22Rv1 (cell line): ENCODE measurements around the gene TOR1B.
"Not testable (repeated sequence)": the region's sequence is repeated elsewhere in the genome, so short reads cannot be mapped to it uniquely, and the experiment has no call there.

Experiments
- H3K27ac ChIP-seq: fragments of 450-650 bp; 2 replicates; pipeline ENCODE4 v1.5.1; 2017
- ZFX ChIP-seq: fragments of 450-650 bp; IDR thresholded peaks from 2 replicates; pipeline ENCODE4 v1.6.1; 2017; ENCODE audit warnings: antibody characterized with exemption, borderline replicate concordance
- TF ChIP-seq, protein P1 (sequence below): fragments of 450-650 bp; IDR thresholded peaks from 2 replicates; pipeline ENCODE4 v1.5.1; 2017; ENCODE audit warnings: mild to moderate bottlenecking

Gene TOR1B

DNA sequence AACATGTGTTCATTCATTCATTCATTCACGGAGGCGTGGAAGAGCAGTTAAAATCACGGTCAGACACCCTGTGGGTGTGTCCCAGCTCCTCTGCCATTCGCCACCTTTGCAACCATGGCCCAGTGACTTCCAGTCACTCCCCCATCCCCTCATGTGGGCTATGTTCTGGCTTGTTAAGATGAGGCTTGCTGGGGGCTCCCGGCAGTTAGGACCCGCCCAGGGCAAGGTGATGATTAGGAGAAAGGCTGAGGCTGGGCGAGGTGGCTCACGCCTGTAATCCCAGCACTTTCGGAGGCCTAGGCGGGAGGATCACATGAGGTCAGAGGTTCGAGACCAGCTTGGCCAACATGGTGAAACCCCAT, 25.2 kb upstream of the TOR1B start:
- no peak overlapping the region for H3K27ac ChIP-seq
- TF ChIP-seq ZFX = no peak
- TF ChIP-seq, protein P1, sequence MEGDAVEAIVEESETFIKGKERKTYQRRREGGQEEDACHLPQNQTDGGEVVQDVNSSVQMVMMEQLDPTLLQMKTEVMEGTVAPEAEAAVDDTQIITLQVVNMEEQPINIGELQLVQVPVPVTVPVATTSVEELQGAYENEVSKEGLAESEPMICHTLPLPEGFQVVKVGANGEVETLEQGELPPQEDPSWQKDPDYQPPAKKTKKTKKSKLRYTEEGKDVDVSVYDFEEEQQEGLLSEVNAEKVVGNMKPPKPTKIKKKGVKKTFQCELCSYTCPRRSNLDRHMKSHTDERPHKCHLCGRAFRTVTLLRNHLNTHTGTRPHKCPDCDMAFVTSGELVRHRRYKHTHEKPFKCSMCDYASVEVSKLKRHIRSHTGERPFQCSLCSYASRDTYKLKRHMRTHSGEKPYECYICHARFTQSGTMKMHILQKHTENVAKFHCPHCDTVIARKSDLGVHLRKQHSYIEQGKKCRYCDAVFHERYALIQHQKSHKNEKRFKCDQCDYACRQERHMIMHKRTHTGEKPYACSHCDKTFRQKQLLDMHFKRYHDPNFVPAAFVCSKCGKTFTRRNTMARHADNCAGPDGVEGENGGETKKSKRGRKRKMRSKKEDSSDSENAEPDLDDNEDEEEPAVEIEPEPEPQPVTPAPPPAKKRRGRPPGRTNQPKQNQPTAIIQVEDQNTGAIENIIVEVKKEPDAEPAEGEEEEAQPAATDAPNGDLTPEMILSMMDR = no peak

DNA sequence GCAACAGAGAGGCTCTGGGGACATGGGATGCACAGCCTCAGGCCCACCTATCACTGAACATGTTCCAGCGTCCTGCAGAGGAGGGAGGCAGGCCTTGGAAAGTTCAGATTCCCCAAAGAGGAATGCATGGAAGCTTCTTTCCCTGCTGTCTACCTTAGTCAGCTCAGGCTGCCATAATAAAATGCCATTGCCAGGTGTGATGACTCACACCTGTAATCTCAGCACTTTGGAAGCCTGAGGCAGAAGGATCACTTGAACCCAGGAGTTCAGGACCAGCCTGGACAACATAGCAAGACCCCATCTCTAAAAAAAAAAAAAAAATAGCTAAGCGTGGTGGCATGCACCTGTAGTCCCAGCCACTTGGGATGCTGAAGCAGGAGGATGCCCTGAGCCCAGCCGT, 24.5 kb upstream of the TOR1B start:
- H3K27ac ChIP-seq = no peak overlapping the region
- TF ChIP-seq, protein P1 = no peak
- TF ChIP-seq ZFX = no peak

DNA sequence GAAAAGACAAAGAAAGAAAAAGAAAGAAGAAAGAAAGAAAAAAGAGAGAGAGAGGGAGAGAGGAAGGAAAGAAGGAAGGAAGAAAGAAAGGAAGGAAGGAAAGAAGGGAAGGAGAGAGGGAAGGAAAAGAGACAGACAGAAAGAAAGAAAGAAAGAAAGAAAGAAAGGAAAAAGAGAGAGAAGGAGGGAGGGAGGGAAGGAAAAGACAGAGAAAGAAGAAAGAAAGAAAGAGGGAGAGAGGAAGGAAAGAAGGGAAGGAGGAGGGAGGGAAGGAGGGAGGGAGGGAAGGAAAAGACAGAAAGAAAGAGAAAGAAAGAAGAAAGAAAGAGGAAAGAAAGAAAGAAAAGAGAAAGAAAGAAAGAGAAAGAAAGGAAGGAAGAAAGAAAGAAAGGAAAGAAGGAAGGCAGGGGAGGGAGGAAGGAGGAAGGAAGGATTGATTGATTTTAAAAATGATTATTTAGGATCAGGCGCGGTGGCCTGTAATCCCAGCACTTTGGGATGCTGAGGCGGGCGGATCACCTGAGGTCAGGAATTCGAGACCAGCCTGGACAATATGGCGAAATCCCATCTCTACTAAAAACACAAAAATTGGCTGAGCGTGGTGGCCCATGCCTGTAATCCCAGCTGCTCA, 23.3 kb upstream of the TOR1B start:
- no peak for TF ChIP-seq ZFX
- TF ChIP-seq, protein P1 = no peak
- no peak overlapping the region for H3K27ac ChIP-seq

DNA sequence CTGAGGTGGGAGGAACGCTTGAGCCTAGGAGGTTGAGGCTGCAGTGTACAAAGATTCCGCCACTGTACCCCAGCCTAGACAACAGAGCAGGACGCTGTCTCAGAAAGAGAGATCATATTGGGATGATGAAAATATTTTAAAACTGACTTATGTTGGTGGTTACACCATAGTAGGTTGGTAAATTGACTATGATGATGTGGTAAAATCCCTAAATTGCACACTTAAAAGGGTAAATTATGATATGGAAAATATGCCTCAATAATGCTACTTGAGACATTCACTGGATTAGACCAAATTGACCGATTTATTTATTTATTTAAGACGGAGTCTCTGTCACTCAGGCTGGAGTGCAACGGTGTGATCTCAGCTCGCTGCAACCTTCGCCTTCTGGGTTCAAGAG, 21.9 kb upstream of the TOR1B start:
- no peak for TF ChIP-seq ZFX
- TF ChIP-seq, protein P1 = no peak
- no peak overlapping the region for H3K27ac ChIP-seq

DNA sequence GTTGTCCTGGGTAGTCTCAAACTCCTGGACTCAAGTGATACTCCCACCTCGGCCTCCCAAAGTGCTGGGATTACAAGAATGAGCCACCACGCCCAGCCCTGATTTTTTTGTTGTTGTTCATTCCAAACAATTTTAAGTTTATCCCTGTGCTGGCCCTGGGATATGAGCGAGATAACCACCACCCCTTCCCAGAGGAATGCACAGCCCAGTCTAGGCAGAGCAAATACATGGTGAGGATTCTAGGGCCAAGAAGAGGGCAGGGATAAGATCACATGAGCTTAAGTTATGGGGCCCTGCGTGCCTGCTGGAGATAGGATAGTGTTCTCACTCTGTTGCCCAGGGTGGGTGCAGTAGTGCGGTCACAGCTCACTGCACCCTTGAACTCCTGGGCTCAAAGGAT, 21.0 kb upstream of the TOR1B start:
- TF ChIP-seq, protein P1 = no peak
- TF ChIP-seq ZFX = no peak
- no peak overlapping the region for H3K27ac ChIP-seq

DNA sequence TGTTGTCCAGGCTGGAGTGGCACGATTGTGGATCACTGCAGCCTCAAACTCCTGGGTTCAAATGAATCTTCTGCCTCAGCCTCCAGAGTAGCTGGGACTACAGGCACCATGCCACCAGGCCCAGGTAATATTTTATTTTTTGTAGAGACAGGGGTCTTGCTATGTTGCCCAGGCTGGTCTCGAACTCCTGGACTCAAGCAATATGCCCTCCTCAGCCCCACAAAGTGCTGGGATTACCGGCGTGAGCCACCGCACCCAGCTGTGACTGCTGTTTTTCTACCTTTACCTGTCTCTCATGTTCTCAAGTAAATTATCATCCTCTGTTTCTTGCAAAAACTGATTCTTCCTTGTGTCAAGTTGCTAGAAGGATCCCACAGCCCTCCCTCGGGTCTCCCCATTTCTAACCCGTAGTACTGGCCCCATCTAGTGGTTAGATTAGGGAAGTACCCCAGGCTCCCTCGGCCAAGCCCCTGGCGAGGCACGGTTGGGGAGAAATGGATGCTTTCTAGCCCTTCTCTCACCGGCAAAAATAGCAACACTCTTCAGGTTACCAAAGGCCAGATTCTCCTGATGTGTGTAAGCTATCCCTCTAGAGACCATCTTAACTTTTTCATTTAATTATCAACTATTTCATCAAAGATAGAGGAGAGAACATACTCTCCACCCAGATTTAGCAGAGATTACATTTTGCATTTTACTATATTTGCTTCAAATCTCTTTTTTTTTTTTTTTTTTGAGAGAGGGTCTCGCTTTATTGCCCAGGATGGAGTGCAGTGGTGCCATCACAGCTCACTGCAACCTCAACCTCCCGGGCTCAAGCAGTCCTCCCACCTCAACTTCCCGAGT, 19.2 kb upstream of the TOR1B start:
- TF ChIP-seq, protein P1 = peak; percentile 89
- TF ChIP-seq ZFX = no peak
- no peak overlapping the region for H3K27ac ChIP-seq

DNA sequence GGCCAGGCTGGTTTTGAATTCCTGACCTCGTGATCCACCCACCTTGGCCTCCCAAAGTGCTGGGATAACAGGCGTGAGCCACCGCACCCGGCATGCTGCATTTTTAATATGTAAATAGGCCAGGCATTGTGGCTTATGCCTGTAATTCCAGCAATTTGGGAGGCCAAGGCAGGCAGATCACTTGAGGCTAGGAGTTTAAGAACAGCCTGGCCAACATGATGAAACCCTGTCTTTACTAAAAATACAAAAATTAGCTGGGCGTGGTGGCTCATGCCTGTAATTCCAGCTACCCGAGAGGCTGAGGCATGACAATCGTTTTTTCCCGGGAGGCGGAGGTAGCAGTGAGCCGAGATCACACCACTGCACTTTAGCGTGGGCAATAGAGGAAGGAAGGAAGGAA, 18.0 kb upstream of the TOR1B start:
- H3K27ac ChIP-seq = not testable (repeated sequence)

DNA sequence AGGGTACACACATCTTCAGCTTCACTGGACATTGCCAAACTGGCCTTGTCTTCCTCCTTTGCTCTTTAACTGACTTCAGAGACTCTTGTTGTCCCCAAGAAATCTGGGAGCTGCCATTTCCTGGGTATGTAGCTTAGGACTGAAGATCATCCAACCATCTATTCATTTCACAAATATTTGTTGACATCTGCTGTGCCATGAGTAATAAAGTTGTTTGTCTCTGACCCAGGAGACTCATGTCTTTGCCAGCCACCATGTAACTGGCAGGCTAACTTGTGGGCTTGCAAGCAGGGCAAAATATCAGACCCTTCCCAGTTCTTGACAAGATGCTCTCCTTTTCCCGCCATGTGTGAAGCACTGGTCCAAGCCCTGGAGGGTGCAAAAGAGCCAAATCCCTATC, 17.1 kb upstream of the TOR1B start:
- no peak for TF ChIP-seq ZFX
- TF ChIP-seq, protein P1 = no peak
- no peak overlapping the region for H3K27ac ChIP-seq
